ENCODE results near the gene CTNNA2.

The CTNNA2 gene

DNA sequence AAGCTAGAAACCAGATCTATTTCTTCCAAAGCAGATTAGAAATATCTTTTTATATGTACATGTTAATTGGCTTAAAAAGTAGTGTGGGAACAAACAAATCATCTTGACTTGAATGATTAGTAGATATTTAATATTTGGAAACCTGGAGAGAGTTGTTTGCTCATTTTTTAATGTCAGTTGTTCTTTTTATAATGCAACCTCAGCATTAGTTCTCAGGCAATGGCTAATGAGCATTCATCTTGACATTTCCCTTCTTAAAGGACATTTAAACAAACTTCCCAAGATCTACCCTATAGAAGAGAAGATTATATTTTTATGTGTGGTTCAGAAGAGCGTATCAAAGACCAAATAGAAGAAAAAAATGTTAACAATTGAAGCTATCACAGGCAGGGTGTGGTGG, 334.0 kb downstream of the CTNNA2 start:
- Histone ChIP-seq H3K9ac (ENCODE audit: low read length) (no peak overlapping the region), H3K4me1 (ENCODE audit: control insufficient read depth, insufficient read depth, low read length) (no peaks in the 10 kb centered on the region), H3K36me3 (ENCODE audit: control insufficient read depth, insufficient read depth, low read length) (no peaks in the 10 kb centered on the region), H3K27me3 (ENCODE audit: control insufficient read depth, insufficient read depth, low read length) (no peaks in the 10 kb centered on the region), H3K9me3 (ENCODE audit: control insufficient read depth, low read length) (no peaks in the 10 kb centered on the region), H3K4me3 (ENCODE audit: low read length) (no peak overlapping the region)

DNA sequence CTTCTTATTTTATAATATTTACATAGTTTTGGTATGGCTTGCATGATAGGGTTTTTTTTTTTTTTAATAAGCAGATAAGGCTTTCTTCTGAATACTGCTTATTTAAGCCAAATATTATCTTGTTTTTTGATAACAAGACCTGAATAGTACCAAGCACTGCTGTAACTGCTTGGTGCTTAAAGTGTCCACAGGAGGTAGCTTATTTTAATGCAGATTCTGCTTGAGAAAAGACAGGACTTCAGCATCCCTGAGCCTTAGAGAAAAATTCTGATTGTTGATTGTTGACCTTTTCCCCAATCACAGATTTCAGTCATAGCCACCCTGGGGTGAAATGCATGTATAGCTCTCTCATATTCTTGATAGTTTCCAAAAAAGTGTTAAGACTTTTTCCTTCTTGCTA, 336.4 kb downstream of the CTNNA2 start:
- Histone ChIP-seq H3K9ac (ENCODE audit: low read length) (no peak overlapping the region), H3K27me3 (ENCODE audit: control insufficient read depth, insufficient read depth, low read length) (no peaks in the 10 kb centered on the region), H3K9me3 (ENCODE audit: control insufficient read depth, low read length) (no peaks in the 10 kb centered on the region), H3K4me1 (ENCODE audit: control insufficient read depth, insufficient read depth, low read length) (no peaks in the 10 kb centered on the region), H3K4me3 (ENCODE audit: low read length) (no peak overlapping the region), H3K36me3 (ENCODE audit: control insufficient read depth, insufficient read depth, low read length) (no peaks in the 10 kb centered on the region)

DNA sequence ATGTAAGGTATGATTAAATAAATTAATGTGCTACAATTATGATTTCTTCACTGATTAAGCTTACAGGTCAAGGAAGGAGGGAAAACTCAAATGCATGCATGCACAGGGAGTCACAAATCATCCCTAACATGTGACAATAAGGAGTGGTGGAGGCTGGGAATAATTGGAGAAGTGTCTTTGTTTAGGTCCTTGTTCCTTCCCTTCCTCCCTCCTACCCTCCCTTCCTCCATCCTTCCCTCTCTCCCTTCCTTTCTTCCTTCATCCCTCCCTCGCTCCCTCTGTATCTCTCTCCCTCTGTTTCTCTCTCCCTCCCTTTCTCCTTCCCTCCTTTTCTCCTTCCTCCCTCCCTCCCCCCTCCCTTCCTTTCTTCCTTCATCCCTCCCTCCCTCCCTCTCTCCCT, 337.1 kb downstream of the CTNNA2 start:
- Histone ChIP-seq H3K27me3 (ENCODE audit: control insufficient read depth, insufficient read depth, low read length) (no peaks in the 10 kb centered on the region), H3K9ac (ENCODE audit: low read length) (no peak overlapping the region), H3K36me3 (ENCODE audit: control insufficient read depth, insufficient read depth, low read length) (no peaks in the 10 kb centered on the region), H3K4me1 (ENCODE audit: control insufficient read depth, insufficient read depth, low read length) (no peaks in the 10 kb centered on the region), H3K4me3 (ENCODE audit: low read length) (no peak overlapping the region), H3K9me3 (ENCODE audit: control insufficient read depth, low read length) (no peaks in the 10 kb centered on the region)

DNA sequence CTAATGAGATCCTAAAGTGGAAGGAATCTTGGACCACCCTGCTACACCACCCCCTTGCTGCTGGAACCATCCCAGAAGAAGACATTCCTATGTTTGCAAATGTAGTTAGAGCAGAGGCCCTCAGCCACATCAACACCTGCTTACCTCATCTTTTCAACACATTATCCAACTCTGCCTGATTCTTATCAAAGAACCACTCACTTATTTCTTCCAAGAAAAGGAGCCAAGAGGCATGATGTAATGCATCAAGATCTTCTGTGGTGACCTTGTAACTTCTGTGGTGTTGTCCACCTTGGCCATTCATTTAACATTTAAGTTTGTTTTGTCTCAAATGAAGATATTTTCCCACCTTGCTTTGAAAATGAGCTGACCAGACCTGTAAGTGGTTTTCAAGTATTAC, 338.1 kb downstream of the CTNNA2 start:
- Histone ChIP-seq H3K4me3 (ENCODE audit: low read length) (no peak overlapping the region), H3K9me3 (ENCODE audit: control insufficient read depth, low read length) (no peaks in the 10 kb centered on the region), H3K9ac (ENCODE audit: low read length) (no peak overlapping the region), H3K27me3 (ENCODE audit: control insufficient read depth, insufficient read depth, low read length) (no peaks in the 10 kb centered on the region), H3K36me3 (ENCODE audit: control insufficient read depth, insufficient read depth, low read length) (no peaks in the 10 kb centered on the region), H3K4me1 (ENCODE audit: control insufficient read depth, insufficient read depth, low read length) (no peaks in the 10 kb centered on the region)

DNA sequence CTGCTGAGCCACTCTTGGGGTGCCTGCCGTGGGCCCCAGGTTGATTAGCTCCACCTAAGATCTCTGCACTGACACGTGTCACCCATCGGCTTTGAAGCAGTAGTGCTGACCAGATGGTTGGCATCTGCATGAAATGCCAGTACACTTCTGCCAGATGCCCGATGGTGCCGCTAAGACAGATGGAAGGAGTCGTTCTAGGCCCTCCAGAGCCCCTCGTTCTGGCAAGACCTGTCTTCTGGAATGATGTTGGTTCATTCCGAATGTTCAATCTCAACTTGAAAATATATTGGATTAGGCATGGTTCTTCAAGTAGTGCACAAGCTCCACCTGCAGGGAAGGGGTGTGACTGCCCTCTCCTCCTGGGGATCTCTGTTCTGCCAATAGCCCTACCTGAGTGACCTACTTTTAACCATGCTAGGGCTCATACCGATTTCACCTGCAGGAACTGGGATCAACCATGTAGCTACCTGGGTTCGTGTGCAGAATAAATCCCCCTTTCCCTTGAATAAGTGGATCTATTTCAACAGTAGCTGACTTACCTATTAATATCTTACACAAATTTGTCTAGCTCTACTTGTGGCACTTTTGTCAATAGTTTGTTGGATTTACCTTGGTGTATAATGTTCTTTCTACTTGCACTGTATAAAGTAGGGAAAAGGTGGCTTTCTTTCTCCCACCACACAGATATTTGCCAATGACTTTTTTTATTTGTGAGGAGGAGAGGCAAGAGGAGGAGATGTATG, 342.6 kb downstream of the CTNNA2 start:
- H3K4me1 ChIP-seq (ENCODE audit: control insufficient read depth, insufficient read depth, low read length), result no peaks in the 10 kb centered on the region
- no peaks in the 10 kb centered on the region for H3K27me3 ChIP-seq (ENCODE audit: control insufficient read depth, insufficient read depth, low read length)
- H3K9me3 ChIP-seq (ENCODE audit: control insufficient read depth, low read length), result no peaks in the 10 kb centered on the region
- H3K36me3 ChIP-seq (ENCODE audit: control insufficient read depth, insufficient read depth, low read length), result no peaks in the 10 kb centered on the region
- no peak overlapping the region for H3K4me3 ChIP-seq (ENCODE audit: low read length)
- H3K9ac ChIP-seq (ENCODE audit: low read length), result no peak overlapping the region

DNA sequence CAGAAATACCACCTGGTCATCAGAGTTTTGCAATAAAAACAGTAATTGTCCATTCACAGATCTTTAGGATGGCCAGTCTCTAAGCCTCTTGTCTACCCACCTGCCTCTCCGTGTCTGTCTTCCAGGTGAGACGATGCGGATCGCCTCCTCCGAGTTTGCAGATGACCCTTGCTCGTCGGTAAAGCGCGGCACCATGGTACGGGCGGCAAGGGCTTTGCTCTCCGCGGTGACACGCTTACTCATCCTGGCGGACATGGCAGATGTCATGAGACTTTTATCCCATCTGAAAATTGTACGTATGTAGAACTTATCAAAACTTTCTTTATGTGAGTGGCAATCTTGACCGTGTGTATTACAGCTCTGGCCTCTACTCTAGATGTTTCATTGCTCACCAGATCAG, 345.0 kb downstream of the CTNNA2 start:
- Histone ChIP-seq H3K36me3 (ENCODE audit: control insufficient read depth, insufficient read depth, low read length) (no peaks in the 10 kb centered on the region), H3K27me3 (ENCODE audit: control insufficient read depth, insufficient read depth, low read length) (no peaks in the 10 kb centered on the region), H3K4me3 (ENCODE audit: low read length) (no peak overlapping the region)

DNA sequence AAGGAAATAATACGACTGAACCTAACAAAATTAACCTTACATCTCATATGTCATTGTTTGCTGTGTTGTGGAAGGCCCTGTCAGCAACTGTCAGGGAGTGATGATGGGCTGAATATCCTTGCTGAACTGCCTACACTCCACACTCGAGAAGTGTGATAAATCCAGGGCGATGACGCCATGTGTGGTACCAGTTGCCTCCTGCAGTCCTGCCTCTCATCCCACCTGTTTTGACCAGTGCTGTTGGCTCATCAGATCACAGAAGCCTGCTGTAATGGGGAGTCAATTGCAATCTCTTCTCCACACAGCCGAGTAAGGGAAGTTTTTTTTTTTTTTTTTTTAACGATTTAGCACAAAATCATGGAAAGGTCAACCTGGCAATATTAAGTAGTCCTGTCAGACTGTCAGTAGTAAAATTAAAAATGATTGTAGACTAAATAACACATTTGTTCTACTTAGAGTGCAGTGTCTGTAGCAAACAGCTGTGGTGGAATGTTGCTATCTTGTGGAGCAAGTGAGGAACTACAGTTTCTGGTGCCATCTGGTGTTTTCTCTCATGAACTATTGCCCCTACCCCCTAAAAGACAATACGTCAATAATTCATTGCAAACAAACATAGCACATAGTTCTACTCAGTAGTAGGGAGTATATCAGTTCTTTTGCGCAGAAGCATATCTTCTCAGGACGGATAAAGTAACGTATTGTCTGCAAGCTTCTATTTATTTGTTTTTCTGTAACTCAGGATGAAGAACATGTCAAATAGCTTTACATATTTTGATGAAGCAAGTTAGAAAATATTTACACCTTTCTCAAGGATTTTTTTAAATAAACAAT, 347.6 kb downstream of the CTNNA2 start:
- Histone ChIP-seq H3K27me3 (ENCODE audit: control insufficient read depth, insufficient read depth, low read length) (no peaks in the 10 kb centered on the region), H3K9me3 (ENCODE audit: control insufficient read depth, low read length) (no peaks in the 10 kb centered on the region), H3K4me1 (ENCODE audit: control insufficient read depth, insufficient read depth, low read length) (no peaks in the 10 kb centered on the region), H3K36me3 (ENCODE audit: control insufficient read depth, insufficient read depth, low read length) (no peaks in the 10 kb centered on the region), H3K9ac (ENCODE audit: low read length) (no peak overlapping the region), H3K4me3 (ENCODE audit: low read length) (no peak overlapping the region)

More for the DNA sequence above, 345.0 kb downstream of the CTNNA2 start:
- Histone ChIP-seq H3K9ac (ENCODE audit: low read length) (no peak overlapping the region), H3K9me3 (ENCODE audit: control insufficient read depth, low read length) (no peaks in the 10 kb centered on the region), H3K4me1 (ENCODE audit: control insufficient read depth, insufficient read depth, low read length) (no peaks in the 10 kb centered on the region)

DNA sequence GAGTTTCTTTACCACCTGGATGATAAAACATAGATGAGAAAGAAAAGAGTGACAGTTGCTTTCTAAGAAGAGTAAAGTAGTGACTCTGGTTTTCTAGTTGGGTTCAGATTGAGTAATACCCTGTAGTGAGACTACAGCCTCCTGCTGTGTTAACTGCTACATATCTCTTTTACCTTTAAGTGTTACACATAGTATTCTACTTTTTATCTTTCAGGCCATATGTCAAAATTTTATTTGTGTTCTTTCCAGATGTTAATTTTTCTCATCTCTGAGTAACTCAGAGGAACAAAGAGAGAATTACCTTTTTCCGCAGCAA, 348.2 kb downstream of the CTNNA2 start:
- H3K9me3 ChIP-seq (ENCODE audit: control insufficient read depth, low read length), result no peaks in the 10 kb centered on the region
- no peaks in the 10 kb centered on the region for H3K36me3 ChIP-seq (ENCODE audit: control insufficient read depth, insufficient read depth, low read length)
- H3K4me1 ChIP-seq (ENCODE audit: control insufficient read depth, insufficient read depth, low read length), result no peaks in the 10 kb centered on the region
- no peak overlapping the region for H3K4me3 ChIP-seq (ENCODE audit: low read length)
- H3K27me3 ChIP-seq (ENCODE audit: control insufficient read depth, insufficient read depth, low read length), result no peaks in the 10 kb centered on the region
- no peak overlapping the region for H3K9ac ChIP-seq (ENCODE audit: low read length)

DNA sequence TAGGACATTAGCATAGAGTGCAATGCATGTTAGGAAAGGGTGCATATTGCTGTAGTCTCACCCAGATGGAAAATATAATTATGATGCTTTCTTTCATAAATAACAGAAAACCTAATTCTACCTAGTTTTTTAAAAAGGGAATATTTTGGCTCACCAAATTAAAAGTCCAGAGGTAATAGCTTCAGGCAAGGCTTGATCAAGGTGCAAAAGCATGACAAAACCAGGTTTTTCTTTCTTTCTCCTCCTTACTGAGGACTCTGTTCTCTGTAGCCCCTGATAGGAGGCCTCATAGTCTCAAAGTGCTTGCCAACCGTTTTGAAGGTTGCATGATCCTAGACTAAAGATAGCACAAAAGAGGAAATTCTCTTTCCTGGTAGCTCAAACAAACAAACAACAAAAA, 349.9 kb downstream of the CTNNA2 start:
- Histone ChIP-seq H3K36me3 (ENCODE audit: control insufficient read depth, insufficient read depth, low read length) (no peaks in the 10 kb centered on the region), H3K27me3 (ENCODE audit: control insufficient read depth, insufficient read depth, low read length) (no peaks in the 10 kb centered on the region), H3K4me1 (ENCODE audit: control insufficient read depth, insufficient read depth, low read length) (no peaks in the 10 kb centered on the region), H3K9me3 (ENCODE audit: control insufficient read depth, low read length) (no peaks in the 10 kb centered on the region), H3K9ac (ENCODE audit: low read length) (no peak overlapping the region), H3K4me3 (ENCODE audit: low read length) (no peak overlapping the region)

DNA sequence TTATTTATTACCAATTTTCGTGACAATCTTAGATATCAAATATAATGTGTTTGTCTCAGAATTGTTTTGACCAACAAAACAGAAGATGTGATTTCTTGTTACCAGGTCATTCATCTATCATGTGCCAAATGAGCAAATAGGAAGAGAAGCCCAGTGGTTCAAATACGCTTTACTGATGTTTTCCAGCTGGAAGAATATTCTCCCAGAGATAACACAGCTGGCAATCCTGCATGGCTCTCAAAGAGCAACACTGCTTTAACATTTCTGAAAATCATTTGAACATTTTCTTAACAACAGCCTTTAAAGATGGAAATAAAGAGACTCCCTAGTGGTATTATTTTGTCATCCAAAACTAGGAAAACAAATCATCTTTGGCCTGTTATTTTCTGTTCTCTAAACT, 359.8 kb downstream of the CTNNA2 start:
- Histone ChIP-seq H3K27me3 (ENCODE audit: control insufficient read depth, insufficient read depth, low read length) (no peaks in the 10 kb centered on the region), H3K4me3 (ENCODE audit: low read length) (no peak overlapping the region), H3K9ac (ENCODE audit: low read length) (no peak overlapping the region), H3K4me1 (ENCODE audit: control insufficient read depth, insufficient read depth, low read length) (no peaks in the 10 kb centered on the region), H3K9me3 (ENCODE audit: control insufficient read depth, low read length) (no peaks in the 10 kb centered on the region), H3K36me3 (ENCODE audit: control insufficient read depth, insufficient read depth, low read length) (no peaks in the 10 kb centered on the region)

DNA sequence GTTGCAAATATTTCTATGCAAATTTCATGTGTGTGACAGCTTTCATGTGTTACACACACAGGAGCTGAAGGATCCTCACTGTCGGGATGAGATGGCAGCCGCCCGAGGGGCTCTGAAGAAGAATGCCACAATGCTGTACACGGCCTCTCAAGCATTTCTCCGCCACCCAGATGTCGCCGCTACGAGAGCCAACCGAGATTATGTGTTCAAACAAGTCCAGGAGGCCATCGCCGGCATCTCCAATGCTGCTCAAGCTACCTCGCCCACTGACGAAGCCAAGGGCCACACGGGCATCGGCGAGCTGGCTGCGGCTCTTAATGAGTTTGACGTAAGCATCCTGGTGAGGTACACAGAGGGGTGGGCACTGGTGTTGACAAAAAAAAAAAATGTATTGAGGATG, 361.2 kb downstream of the CTNNA2 start:
- Histone ChIP-seq H3K36me3 (ENCODE audit: control insufficient read depth, insufficient read depth, low read length) (no peaks in the 10 kb centered on the region), H3K27me3 (ENCODE audit: control insufficient read depth, insufficient read depth, low read length) (no peaks in the 10 kb centered on the region), H3K4me1 (ENCODE audit: control insufficient read depth, insufficient read depth, low read length) (no peaks in the 10 kb centered on the region), H3K4me3 (ENCODE audit: low read length) (no peak overlapping the region), H3K9ac (ENCODE audit: low read length) (no peak overlapping the region), H3K9me3 (ENCODE audit: control insufficient read depth, low read length) (no peaks in the 10 kb centered on the region)

DNA sequence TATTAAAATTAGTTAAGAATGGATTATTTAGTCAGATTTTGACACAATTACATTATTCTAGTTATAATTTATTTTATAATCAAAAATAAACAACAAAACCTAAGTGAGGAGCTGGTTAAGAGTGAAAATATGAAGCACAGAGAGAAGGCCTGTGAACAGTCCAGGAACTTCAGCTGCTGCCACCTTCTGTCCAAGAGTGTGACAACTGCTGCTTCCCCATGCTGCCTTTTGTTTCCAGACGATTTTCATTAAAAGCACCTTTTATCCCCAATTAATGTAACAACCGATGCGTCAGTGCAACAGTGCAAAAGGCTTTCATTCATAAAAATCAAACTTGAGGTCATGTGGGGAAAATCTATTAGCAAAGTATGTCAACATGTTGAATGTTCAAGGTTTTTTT, 363.6 kb downstream of the CTNNA2 start:
- no peaks in the 10 kb centered on the region for H3K27me3 ChIP-seq (ENCODE audit: control insufficient read depth, insufficient read depth, low read length)
- H3K4me3 ChIP-seq (ENCODE audit: low read length), result no peak overlapping the region
- no peaks in the 10 kb centered on the region for H3K9me3 ChIP-seq (ENCODE audit: control insufficient read depth, low read length)
- no peaks in the 10 kb centered on the region for H3K4me1 ChIP-seq (ENCODE audit: control insufficient read depth, insufficient read depth, low read length)
- H3K9ac ChIP-seq (ENCODE audit: low read length), result no peak overlapping the region
- H3K36me3 ChIP-seq (ENCODE audit: control insufficient read depth, insufficient read depth, low read length), result no peaks in the 10 kb centered on the region

Measured in mucosa of stomach (tissue), 1 donor.